AG10803 (cell line): ENCODE results near the gene CABLES2.
"Not testable (repeated sequence)": the region's sequence is repeated elsewhere in the genome, so short reads cannot be mapped to it uniquely, and the experiment has no call there.

Experiments used
- DNase-seq: peaks from one replicate; pipeline ENCODE4 v3.0.0; 2010; ENCODE audit warnings: low read depth
- H3K4me3 ChIP-seq: 2 replicates; pipeline ENCODE4 v1.5.1; 2011; ENCODE audit warnings: mild to moderate bottlenecking, low read length, control low read depth
- CTCF ChIP-seq: conservative IDR thresholded peaks from 2 replicates; pipeline ENCODE4 v1.5.1; 2011; ENCODE audit warnings: mild to moderate bottlenecking, low read length, control low read depth, inconsistent platforms

Gene CABLES2

GRCh38 chr20:62427172-62428001 lies 20.3 kb upstream of the CABLES2 start, which contains the start of gene RBBP8NL:
Gene RBBP8NL, minus strand, starts transcription at chr20:62427539. Its CDS starts 7,892 bp downstream, at chr20:62419647.
- no peak within 1 kb of the TSS for H3K4me3 ChIP-seq
- DNase-seq, result no peak
- no peak for TF ChIP-seq CTCF

- no peak for DNase-seq
- TF ChIP-seq CTCF, result no peak
- H3K4me3 ChIP-seq, result no peak overlapping the region
Measured at GRCh38 chr20:62426699-62427131, 19.6 kb upstream of the CABLES2 start.

GRCh38 chr20:62426059-62426348 lies 18.9 kb upstream of the CABLES2 start:
- H3K4me3 ChIP-seq, DNase-seq: not testable (repeated sequence)

GRCh38 chr20:62425281-62426058 lies 18.4 kb upstream of the CABLES2 start:
- DNase-seq, result no peak
- no peak for TF ChIP-seq CTCF
- no peak overlapping the region for H3K4me3 ChIP-seq

- no peak for DNase-seq
- no peak overlapping the region for H3K4me3 ChIP-seq
- TF ChIP-seq CTCF, result no peak
Measured at GRCh38 chr20:62424249-62425107, 17.4 kb upstream of the CABLES2 start.

GRCh38 chr20:62423326-62423706 lies 16.2 kb upstream of the CABLES2 start:
- no peak overlapping the region for H3K4me3 ChIP-seq
- no peak for TF ChIP-seq CTCF
- no peak for DNase-seq

- no peak overlapping the region for H3K4me3 ChIP-seq
- DNase-seq, result no peak
- no peak for TF ChIP-seq CTCF
Measured at GRCh38 chr20:62422636-62423325, 15.7 kb upstream of the CABLES2 start.
